Measurements from ENCODE around the gene ID4.

GRCh38 chr6:19865178-19865577 lies 28.0 kb downstream of the ID4 start:
- TF ChIP-seq TAF1 (IDR thresholded peaks at IDR 0.05; ENCODE audit: low read depth) (no peak), REST (IDR thresholded peaks at IDR 0.05; ENCODE audit: low read depth) (no peak), YY1 (IDR thresholded peaks at IDR 0.05; ENCODE audit: low read depth) (no peak), RAD21 (IDR thresholded peaks at IDR 0.05; ENCODE audit: low read depth) (no peak), CEBPB (IDR thresholded peaks at IDR 0.05) (no peak), CREB1 (IDR thresholded peaks at IDR 0.05; ENCODE audit: low read depth) (no peak), MAX (IDR thresholded peaks at IDR 0.05) (no peak), NFIC (IDR thresholded peaks at IDR 0.05) (no peak), EP300 (IDR thresholded peaks at IDR 0.05; ENCODE audit: borderline replicate concordance) (no peak), TEAD4 (IDR thresholded peaks at IDR 0.05) (no peak), FOXM1 (IDR thresholded peaks at IDR 0.05; ENCODE audit: borderline replicate concordance, low read depth) (no peak), TCF12 (IDR thresholded peaks at IDR 0.05; ENCODE audit: low read depth) (no peak)
- TF ChIP-seq, protein P1, sequence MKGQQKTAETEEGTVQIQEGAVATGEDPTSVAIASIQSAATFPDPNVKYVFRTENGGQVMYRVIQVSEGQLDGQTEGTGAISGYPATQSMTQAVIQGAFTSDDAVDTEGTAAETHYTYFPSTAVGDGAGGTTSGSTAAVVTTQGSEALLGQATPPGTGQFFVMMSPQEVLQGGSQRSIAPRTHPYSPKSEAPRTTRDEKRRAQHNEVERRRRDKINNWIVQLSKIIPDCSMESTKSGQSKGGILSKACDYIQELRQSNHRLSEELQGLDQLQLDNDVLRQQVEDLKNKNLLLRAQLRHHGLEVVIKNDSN (IDR thresholded peaks at IDR 0.05) = no peak

Measured in Ishikawa (cell line).